GM18519 (cell line): ENCODE results near the gene OR1L1.

Experiments
- ATAC-seq: cut with Tn5 transposase; IDR thresholded peaks from one replicate; pipeline ENCODE4 v1.9.1; 2021; ENCODE audit warnings: mild to moderate bottlenecking, moderate library complexity; ENCODE audit not compliant: unreplicated experiment, low FRiP score

OR1L1 gene, protein sequence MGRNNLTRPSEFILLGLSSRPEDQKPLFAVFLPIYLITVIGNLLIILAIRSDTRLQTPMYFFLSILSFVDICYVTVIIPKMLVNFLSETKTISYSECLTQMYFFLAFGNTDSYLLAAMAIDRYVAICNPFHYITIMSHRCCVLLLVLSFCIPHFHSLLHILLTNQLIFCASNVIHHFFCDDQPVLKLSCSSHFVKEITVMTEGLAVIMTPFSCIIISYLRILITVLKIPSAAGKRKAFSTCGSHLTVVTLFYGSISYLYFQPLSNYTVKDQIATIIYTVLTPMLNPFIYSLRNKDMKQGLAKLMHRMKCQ

DNA sequence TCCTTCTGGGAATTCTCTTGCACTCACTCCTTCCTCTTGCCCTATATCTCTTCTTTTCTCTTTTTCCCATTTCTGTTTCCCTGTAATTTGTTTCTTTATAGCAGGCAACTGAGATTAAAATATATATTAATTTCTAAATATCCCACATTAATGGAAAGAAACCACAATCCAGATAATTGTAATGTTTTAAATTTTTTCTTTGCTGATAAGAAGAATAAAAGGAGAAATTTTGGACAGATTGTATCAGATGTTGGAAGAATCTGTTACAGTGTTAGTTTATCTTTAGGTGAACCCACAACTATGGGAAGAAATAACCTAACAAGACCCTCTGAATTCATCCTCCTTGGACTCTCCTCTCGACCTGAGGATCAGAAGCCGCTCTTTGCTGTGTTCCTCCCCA is at the start of gene OR1L1:
TSS of gene OR1L1 (plus strand) at position 301 of the 400 bp plus-strand sequence. CDS start at position 301, 0 bp downstream.
- no peak for ATAC-seq

DNA sequence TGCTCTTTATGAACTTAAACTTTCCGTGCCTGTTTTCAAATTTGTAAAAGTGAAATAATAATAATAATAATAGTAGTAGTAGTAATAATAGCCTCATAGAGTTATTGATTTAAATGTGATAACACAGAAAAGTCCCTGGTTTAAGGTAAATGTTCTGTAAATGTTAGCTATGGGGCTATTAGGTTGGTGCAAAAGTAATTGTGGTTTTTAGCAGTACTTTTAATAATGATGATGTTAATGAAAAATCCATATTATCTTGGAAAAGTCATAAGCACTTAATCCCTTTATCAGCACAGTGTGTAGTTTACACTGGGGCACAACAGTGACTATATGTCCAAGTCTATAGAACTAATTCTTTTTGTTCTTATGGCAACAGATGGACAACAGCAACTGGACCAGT is 47.2 kb upstream of the OR1L1 start, which contains the start of gene OR1Q1:
TSS of gene OR1Q1 (plus strand) at position 377 of the 400 bp plus-strand sequence. CDS start at position 377, 0 bp downstream.
- ATAC-seq = no peak

DNA sequence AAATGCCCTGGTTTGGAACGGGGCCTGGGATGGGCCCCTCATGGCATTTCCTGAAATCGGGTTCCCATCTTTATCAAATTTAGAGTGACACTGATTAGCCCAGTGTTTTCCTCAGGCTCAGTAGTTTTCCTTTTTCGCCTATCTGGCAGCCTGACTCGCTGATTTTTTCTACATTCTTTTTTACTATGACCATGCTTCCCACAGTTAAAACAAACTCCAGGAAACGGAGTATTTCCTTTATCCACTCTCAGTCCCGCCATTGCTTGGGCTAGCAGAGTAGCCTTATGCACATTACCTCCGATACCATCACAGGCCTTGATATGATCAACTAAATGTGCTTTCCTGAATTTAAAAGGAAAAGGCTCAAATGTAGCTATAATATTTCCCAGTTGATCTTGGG is 41.5 kb upstream of the OR1L1 start:
- no peak for ATAC-seq

DNA sequence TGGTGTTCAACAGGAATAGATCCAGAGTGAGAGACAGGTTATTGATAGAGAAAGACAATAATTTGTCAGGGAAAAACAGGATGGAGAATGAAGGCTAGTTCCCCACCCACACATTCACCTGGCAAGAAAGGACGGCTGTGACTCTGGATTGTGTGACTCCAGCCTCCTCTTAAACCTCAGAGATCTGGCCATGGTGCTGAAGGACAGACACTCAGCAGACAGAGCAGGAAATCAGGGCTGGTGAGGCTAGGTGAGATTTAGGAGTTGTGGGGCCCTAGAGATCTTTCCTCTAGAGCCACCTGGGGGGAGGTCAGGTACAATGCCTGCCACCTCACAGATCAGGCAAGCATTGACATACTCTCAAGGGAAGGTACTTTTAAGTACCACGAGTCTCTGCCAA is 19.3 kb upstream of the OR1L1 start:
- ATAC-seq = no peak

DNA sequence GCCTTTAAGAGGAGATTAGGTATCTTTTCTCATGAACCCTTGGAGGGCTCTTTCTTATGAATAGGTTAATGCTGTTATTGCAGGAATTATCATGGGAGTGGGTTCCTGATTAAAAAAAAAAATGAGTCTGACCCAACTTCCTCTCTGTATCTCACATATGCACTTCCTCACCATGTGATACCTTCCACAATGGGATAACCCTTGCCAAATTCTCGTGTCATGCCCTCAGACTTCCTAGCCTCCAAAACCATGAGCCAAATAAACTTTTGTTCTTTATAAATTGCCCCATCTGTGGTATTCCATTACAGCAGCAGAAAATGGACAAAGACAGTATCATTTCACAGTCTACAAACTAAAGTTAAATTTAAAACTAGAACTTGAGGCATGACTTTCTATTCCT is 5.1 kb upstream of the OR1L1 start:
- ATAC-seq = no peak

DNA sequence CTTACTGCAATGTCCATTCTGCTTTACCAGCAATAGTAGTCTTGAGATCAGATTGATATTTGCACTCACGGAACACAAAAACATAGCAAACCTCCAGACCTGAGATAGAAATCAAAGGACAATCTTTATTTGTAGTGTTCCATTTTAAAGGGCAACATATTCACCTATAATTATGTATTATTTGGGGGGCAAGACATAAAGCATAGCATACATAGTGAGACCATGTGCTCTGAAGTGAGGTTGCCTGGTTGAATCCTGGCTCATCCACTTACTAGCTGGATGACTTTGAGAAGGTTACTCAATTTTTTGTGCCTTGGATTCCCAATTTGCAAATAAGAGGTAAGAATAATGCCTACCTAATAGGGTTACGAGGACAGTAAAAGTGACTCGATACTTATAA is 4.0 kb upstream of the OR1L1 start, which contains the start of gene OR1B1:
TSS of gene OR1B1 (minus strand) at position 101 of the 400 bp plus-strand sequence.
- ATAC-seq = no peak

DNA sequence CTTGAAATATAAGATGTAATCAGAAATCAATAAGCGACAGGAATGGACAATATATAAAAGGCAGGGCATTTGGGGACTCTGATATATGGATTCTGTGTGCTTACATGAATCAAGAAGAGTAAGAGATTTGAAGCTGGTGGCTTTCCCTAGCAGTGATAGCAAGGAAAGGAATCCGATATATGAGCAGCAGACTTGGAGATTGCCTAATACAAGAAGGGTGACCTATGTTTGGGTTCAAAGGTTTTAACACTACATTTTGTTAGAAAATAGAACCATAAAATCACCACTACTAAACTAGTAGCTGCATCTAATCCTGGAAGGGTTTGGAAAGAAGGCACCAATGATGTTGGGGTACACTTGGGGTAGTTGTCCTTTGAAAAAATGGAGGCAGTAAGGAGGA is 11.0 kb downstream of the OR1L1 start:
- no peak for ATAC-seq

DNA sequence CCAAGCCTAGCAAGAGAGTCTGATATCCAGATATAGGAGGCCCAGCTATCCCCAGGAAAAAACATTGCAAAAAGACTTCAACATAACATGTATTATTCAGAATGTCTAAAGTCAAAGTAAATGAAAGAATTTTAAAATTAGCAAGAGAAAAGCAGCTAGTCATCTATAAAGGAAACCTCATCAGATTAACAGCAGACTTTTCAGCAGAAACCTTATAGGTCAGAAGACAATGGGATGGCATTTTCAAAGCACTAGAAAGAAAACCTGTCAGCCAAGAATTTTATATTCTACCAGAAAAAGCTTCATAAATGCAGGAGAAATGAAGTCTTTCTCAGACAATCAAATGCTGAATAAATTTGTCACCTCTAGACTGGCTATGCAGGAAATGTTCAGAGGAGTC is 23.3 kb downstream of the OR1L1 start:
- ATAC-seq = no peak

DNA sequence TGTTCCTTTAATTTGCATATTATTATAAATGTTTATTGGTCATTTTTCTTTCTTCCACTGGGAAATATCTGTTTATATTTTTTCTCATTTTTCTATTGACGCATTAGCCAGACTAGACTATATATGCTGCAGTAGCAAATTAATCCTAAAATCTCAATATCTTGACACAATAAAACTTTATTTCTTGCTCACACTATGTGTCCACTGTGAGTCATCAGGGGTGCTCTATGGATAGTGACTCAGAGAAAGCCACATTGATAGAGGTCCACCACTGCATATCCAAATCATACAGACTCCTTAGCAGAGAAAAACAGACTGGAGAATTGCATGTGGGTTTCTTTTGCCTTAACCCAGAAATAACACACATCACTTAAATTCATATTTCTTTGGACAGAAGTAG is 34.2 kb downstream of the OR1L1 start:
- no peak for ATAC-seq
